NCI-H1694 (cell line): ENCODE measurements around the gene PCDHB9.
"Not testable (repeated sequence)": the region's sequence is repeated elsewhere in the genome, so short reads cannot be mapped to it uniquely, and the experiment has no call there.

Source experiments
- DNase-seq: peaks from one replicate; lab custom pipeline; 2025; lab: John Stamatoyannopoulos, UW

The PCDHB9 gene

DNA sequence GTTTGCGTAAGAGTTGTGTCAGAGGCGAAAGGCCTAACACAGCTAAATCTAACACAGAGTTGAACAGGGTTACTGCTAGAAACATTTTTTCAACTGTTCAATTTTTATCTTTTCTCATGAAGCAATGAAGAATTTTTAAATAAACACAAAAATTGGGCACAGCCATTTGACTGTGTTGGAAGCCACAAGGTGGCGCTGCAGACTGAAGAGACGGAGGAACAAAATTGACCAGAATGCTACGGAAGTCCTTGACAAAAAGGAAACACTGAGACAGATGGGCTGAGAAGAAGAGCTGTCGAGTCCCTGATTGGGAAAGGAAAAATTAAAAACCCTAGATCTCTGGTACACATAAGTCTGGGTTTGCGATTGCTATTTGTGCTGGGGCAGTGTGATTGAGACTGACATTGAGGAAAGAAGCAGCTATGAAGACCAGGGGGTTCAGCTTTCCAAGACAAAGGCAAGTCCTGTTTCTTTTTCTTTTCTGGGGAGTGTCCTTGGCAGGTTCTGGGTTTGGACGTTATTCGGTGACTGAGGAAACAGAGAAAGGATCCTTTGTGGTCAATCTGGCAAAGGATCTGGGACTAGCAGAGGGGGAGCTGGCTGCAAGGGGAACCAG is at the start of gene PCDHB9:
TSS of gene PCDHB9 (plus strand) at position 265 of the 616 bp plus-strand sequence. CDS start at position 423, 158 bp downstream.
- DNase-seq = no peak

DNA sequence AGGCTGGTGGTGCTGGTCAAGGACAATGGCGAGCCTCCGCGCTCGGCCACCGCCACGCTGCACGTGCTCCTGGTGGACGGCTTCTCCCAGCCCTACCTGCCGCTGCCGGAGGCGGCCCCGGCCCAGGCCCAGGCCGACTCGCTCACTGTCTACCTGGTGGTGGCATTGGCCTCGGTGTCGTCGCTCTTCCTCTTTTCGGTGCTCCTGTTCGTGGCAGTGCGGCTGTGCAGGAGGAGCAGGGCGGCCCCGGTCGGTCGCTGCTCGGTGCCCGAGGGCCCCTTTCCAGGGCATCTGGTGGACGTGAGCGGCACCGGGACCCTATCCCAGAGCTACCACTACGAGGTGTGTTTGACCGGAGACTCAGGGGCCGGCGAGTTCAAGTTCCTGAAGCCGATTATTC is 49.6 kb upstream of the PCDHB9 start:
- DNase-seq = not testable (repeated sequence)

DNA sequence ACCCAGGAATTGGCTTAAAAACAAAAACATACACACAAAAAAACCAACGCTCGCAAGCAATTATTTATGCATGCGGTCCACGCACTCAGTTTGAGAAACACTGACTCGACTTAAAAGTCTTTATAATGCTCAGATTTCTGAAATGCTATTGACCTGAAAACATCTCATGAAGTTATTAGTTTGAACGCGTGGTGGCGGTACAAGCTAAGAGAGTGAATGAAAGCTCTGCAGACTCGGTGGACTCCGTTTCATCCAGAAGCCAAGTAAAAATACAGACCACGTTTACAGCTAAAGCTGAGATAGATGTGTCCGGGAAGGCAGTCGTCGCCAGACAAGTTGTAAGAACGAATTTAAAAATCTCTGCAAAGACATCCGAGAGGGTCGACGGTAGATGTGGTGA is 37.1 kb upstream of the PCDHB9 start, which contains the start of gene PCDHB6:
TSS of gene PCDHB6 (plus strand) at position 246 of the 400 bp plus-strand sequence. CDS start 201 bp downstream, outside the sequence.
- DNase-seq = no peak

DNA sequence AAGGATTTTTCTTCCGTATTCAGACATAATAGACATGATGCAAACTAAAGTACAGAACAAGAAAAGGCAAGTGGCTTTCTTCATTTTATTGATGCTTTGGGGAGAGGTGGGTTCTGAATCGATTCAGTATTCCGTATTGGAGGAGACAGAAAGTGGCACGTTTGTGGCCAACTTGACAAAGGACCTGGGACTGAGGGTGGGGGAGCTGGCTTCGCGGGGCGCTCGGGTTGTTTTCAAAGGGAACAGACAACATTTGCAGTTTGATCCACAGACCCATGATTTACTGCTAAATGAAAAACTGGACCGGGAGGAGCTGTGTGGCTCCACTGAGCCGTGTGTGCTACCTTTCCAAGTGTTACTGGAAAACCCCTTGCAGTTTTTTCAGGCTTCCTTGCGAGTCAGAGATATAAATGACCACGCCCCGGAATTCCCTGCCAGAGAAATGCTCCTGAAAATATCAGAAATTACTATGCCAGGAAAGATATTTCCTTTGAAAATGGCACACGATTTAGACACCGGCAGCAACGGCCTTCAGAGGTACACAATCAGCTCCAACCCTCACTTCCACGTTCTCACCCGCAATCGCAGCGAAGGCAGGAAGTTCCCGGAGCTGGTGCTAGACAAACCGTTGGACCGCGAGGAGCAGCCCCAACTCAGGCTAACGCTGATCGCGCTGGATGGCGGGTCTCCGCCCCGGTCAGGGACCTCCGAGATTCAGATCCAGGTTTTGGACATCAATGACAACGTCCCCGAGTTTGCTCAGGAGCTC is 36.6 kb upstream of the PCDHB9 start:
- DNase-seq = no peak

DNA sequence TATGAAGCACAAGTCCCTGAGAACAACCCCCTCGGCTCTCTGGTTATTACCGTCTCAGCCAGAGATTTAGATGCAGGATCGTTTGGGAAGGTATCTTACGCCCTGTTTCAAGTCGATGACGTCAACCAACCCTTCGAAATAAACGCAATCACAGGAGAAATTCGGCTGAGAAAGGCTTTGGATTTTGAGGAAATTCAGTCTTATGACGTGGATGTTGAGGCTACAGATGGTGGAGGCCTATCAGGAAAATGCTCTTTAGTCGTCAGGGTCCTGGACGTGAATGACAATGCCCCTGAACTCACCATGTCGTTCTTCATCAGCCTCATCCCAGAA is 36.0 kb upstream of the PCDHB9 start:
- DNase-seq = no peak

DNA sequence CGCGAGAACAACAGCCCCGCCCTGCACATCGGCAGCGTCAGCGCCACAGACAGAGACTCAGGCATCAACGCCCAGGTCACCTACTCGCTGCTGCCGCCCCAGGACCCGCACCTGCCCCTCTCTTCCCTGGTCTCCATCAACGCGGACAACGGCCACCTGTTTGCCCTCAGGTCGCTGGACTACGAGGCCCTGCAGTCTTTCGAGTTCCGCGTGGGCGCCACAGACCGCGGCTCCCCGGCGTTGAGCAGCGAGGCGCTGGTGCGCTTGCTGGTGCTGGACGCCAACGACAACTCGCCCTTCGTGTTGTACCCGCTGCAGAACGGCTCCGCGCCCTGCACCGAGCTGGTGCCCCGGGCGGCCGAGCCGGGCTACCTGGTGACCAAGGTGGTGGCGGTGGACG is 35.3 kb upstream of the PCDHB9 start:
- not testable (repeated sequence) for DNase-seq

DNA sequence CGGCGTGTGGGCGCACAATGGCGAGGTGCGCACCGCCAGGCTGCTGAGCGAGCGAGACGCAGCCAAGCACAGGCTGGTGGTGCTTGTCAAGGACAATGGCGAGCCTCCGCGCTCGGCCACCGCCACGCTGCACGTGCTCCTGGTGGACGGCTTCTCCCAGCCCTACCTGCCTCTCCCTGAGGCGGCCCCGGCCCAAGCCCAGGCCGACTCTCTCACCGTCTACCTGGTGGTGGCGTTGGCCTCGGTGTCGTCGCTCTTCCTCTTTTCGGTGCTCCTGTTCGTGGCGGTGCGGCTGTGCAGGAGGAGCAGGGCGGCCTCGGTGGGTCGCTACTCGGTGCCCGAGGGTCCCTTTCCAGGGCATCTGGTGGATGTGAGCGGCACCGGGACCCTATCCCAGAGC is 34.9 kb upstream of the PCDHB9 start:
- DNase-seq = not testable (repeated sequence)

DNA sequence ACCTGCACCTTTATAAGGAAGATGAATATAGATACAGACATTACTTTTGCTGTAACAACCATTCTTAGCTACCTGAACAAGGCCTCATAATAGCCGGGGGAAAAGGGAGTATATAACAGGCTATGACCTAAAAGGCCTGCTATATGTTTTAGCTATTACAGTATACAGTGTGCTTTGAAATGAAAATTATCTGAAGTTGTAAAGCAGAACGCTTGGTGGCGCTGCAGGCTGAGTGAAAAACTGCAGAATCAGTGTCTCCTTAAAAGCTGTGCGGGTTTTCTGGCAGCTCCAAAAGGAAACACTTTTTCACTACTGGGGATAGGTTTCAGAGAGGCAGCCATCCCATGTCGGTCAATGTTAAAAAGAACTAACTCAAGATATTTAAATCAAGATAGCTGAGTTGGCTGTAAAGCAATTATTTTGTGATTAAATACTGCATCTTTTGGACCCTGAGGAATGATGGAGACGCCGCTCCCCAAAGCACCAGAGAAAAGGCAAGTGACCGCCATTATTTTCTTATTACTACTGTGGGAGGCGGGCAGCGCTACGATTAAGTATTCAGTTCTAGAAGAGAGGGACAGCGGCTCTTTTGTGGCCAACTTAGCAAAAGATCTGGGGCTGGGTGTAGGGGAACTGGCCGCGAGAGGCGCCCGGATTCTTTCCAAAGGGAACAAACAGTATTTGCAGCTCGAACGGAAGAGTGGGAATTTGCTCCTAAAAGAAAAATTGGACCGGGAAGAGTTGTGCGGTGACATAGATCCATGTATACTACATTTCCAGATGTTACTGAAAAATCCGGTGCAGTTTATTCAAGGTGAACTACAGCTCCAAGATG is 31.2 kb upstream of the PCDHB9 start:
- no peak for DNase-seq

DNA sequence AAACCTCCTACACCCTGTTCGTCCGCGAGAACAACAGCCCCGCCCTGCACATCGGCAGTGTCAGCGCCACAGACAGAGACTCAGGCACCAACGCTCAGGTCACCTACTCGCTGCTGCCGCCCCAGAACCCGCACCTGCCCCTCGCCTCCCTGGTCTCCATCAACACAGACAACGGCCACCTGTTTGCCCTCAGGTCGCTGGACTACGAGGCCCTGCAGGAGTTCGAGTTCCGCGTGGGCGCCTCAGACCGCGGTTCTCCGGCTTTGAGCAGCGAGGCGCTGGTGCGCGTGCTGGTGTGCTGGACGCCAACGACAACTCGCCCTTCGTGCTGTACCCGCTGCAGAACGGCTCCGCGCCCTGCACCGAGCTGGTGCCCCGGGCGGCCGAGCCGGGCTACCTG is 29.6 kb upstream of the PCDHB9 start:
- DNase-seq = not testable (repeated sequence)

DNA sequence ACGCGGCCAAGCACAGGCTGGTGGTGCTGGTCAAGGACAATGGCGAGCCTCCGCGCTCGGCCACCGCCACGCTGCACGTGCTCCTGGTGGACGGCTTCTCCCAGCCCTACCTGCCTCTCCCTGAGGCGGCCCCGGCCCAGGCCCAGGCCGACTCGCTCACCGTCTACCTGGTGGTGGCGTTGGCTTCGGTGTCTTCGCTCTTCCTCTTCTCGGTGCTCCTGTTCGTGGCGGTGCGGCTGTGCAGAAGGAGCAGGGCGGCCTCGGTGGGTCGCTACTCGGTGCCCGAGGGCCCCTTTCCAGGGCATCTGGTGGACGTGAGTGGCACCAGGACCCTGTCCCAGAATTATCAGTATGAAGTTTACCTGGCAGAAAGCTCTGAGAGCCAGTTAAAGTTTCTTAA is 29.1 kb upstream of the PCDHB9 start:
- DNase-seq = not testable (repeated sequence)

DNA sequence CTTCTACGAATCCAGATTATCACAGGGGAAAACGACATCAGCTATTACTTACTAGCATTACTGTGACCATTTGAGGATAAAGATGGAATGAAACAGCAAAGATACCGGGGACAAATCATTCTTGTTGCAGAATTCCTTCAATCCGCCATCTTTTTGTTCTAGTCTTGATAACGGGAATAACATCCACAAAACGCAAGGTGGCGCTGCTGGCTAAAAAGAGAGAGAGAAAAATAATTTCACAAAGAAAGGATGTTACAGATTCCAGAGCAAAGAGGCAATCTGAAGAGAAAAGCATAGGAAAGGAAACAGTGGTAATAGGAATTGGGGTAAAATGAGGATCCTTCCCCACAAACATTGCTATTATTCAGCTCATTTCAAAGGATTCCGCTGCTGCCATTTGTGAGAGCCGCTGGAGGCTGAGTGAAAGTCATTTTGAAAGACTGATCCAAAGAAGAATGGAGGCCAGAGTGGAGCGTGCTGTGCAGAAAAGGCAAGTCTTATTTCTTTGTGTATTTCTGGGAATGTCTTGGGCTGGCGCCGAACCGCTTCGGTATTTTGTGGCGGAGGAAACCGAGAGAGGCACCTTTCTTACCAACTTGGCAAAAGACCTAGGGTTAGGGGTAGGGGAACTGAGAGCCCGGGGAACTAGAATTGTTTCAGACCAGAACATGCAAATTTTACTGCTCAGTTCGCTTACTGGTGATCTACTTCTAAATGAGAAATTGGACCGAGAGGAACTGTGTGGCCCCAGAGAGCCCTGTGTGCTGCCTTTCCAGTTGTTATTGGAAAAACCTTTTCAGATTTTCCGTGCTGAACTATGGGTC is 14.4 kb upstream of the PCDHB9 start, which contains the start of gene PCDHB7:
TSS of gene PCDHB7 (plus strand) at position 264 of the 824 bp plus-strand sequence. CDS start at position 456, 192 bp downstream.
- no peak for DNase-seq

DNA sequence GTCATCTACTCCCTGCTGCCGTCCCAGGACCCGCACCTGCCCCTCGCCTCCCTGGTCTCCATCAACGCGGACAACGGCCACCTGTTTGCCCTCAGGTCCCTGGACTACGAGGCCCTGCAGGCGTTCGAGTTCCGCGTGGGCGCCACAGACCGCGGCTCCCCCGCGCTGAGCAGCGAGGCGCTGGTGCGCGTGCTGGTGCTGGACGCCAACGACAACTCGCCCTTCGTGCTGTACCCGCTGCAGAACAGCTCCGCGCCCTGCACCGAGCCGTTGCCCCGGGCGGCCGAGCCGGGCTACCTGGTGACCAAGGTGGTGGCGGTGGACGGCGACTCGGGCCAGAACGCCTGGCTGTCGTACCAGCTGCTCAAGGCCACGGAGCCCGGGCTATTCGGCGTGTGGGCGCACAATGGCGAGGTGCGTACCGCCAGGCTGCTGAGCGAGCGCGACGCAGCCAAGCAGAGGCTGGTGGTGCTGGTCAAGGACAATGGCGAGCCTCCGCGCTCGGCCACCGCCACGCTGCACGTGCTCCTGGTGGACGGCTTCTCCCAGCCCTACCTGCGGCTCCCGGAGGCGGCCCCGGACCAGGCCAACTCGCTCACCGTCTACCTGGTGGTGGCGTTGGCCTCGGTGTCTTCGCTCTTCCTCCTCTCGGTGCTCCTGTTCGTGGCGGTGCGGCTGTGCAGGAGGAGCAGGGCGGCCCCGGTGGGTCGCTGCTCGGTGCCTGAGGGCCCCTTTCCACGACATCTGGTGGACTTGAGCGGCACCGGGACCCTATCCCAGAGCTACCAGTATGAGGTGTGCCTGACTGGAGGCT is 12.5 kb upstream of the PCDHB9 start:
- not testable (repeated sequence) for DNase-seq

DNA sequence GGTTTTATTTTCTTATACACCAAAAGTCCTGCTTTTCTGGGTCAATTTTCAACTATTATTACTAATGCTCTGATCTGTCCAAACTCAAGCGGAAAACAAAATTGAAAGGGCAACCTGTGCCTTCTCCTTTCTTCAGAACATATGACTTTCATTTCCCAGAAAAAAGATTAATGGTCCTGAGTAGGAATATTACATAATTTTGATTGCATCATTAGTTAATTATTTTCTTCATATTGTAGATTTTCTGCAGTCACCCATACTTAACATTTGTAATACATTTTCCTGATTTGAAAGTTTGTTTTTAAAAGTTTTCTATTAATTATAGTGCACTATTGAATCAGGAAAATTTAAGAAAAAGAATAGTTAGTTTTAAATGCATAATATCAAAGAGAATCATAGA is 11.0 kb upstream of the PCDHB9 start:
- DNase-seq = no peak

DNA sequence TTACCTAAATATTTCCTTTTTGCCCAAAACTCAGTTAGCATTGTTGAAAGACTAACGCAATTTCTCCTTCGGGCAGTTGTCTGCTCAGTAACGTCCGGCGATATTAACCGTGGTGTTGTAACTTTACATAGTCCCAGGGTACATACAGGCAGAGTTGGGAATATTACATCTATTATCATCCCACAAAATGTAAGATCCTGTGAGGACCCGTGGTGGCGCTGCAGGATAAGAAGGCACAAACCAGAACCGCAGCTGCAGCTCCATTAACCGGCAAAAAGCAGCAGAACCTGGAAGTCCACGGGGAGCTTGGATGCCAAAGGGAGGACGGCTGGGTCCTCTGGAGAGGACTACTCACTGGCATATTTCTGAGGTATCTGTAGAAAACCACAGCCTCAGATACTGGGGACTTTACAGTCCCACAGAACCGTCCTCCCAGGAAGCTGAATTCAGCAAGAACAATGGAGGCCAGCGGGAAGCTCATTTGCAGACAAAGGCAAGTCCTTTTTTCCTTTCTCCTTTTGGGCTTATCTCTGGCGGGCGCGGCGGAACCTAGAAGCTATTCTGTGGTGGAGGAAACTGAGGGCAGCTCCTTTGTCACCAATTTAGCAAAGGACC is 9.3 kb upstream of the PCDHB9 start, which contains the start of gene PCDHB8:
TSS of gene PCDHB8 (plus strand) at position 214 of the 615 bp plus-strand sequence. CDS start at position 459, 245 bp downstream.
- not testable (repeated sequence) for DNase-seq

DNA sequence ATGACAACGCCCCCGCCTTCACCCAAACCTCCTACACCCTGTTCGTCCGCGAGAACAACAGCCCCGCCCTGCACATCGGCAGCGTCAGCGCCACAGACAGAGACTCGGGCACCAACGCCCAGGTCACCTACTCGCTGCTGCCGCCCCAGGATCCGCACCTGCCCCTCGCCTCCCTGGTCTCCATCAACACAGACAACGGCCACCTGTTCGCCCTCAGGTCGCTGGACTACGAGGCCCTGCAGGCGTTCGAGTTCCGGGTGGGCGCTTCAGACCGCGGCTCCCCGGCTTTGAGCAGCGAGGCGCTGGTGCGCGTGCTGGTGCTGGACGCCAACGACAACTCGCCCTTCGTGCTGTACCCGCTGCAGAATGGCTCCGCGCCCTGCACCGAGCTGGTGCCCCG is 7.6 kb upstream of the PCDHB9 start:
- DNase-seq = not testable (repeated sequence)

DNA sequence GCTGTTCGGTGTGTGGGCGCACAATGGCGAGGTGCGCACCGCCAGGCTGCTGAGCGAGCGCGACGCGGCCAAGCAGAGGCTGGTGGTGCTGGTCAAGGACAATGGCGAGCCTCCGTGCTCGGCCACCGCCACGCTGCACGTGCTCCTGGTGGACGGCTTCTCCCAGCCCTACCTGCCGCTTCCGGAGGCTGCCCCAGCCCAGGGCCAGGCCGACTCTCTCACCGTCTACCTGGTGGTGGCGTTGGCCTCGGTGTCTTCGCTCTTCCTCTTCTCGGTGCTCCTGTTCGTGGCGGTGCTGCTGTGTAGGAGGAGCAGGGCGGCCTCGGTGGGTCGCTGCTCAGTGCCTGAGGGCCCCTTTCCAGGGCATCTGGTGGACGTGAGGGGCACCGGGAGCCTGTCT is 7.1 kb upstream of the PCDHB9 start:
- not testable (repeated sequence) for DNase-seq

DNA sequence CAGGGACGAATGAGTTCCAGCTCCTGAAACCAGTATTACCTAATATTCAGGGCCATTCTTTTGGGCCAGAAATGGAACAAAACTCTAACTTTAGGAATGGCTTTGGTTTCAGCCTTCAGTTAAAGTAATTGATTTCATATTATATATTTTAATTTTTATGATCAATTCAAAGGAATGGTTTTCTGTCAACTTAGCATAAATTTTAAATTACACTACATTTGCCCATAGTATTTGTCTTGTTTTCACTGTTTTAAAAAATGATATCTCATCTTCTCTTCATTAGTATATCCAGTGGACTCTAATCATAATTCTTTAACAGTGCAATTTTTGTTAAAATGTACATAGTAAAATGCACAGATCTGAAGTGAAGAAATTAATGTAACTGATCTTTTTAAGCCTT is 6.6 kb upstream of the PCDHB9 start:
- DNase-seq = no peak

DNA sequence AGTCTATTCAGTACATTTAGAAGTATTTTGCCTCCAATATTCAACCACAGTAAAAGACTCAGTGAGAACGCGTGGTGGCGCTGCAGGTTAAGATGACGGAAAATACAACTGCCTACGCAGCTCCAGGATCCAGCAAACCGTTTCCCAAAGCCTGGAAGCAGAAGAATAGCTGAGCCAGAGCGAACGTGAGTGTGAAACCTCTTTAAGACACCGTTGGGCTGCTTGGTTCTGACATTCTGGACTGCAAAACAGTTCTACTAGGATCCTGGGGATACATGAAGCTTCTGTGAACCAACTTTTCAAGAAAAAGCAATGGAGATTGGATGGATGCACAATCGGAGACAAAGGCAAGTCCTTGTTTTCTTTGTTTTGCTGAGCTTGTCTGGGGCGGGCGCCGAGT is 4.7 kb upstream of the PCDHB9 start, which contains the start of gene PCDHB16:
TSS of gene PCDHB16 (plus strand) at position 140 of the 400 bp plus-strand sequence. CDS start at position 313, 173 bp downstream.
- peak; percentile 61 for DNase-seq

DNA sequence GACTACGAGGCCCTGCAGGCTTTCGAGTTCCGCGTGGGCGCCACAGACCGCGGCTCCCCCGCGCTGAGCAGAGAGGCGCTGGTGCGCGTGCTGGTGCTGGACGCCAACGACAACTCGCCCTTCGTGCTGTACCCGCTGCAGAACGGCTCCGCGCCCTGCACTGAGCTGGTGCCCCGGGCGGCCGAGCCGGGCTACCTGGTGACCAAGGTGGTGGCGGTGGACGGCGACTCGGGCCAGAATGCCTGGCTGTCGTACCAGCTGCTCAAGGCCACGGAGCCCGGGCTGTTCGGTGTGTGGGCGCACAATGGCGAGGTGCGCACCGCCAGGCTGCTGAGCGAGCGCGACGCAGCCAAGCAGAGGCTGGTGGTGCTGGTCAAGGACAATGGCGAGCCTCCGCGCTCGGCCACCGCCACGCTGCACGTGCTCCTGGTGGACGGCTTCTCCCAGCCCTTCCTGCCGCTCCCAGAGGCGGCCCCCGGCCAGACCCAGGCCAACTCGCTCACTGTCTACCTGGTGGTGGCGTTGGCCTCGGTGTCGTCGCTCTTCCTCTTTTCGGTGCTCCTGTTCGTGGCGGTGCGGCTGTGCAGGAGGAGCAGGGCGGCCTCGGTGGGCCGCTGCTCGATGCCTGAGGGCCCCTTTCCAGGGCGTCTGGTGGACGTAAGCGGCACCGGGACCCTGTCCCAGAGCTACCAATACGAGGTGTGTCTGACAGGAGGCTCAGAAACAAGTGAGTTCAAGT is 2.7 kb upstream of the PCDHB9 start:
- DNase-seq = not testable (repeated sequence)
